Measurements from ENCODE around the gene DUSP8.

DNA sequence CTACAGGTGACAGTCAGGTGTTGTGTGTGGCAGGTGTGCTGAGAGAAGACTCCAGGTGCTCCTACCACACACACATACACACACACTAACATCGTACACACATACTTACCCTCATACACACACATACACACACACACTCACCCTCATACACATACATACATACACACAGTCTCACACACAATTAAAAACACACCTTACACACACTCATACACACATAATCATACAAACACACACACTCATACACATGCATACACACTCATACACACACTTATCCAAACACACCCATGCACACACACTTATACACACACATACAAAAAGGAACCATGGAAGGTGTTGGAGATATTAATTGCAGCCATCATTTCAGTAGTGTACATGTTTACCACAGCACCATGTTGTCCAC, 31.6 kb upstream of the DUSP8 start:
- TF ChIP-seq, protein P1, sequence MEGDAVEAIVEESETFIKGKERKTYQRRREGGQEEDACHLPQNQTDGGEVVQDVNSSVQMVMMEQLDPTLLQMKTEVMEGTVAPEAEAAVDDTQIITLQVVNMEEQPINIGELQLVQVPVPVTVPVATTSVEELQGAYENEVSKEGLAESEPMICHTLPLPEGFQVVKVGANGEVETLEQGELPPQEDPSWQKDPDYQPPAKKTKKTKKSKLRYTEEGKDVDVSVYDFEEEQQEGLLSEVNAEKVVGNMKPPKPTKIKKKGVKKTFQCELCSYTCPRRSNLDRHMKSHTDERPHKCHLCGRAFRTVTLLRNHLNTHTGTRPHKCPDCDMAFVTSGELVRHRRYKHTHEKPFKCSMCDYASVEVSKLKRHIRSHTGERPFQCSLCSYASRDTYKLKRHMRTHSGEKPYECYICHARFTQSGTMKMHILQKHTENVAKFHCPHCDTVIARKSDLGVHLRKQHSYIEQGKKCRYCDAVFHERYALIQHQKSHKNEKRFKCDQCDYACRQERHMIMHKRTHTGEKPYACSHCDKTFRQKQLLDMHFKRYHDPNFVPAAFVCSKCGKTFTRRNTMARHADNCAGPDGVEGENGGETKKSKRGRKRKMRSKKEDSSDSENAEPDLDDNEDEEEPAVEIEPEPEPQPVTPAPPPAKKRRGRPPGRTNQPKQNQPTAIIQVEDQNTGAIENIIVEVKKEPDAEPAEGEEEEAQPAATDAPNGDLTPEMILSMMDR (IDR thresholded peaks at IDR 0.05) = no peak
- no peak for TF ChIP-seq EZH2 (IDR thresholded peaks at IDR 0.05; ENCODE audit: borderline replicate concordance, insufficient read depth, low read depth, low read length, poor library complexity, severe bottlenecking)

Measured in B cell (primary cell).